Hematopoietic multipotent progenitor cell treated with erythropoietin and hydrocortisone succinate and interleukin-3 and kit ligand, for 6 days (in vitro differentiated cells): ENCODE measurements around the gene SCUBE2.
"Not testable (repeated sequence)": the region's sequence is repeated elsewhere in the genome, so short reads cannot be mapped to it uniquely, and the experiment has no call there.

Experiments
- DNase-seq: peaks from one replicate; pipeline ENCODE4 v3.0.0-alpha.2; 2015

Gene SCUBE2

GRCh38 chr11:9003573-9004182 is 87.7 kb downstream of the SCUBE2 start, which contains the start of gene NRIP3:
TSS of gene NRIP3 (minus strand) at chr11:9004001. CDS start at chr11:9003935, 66 bp downstream.
- peak; percentile 79 for DNase-seq

DNA sequence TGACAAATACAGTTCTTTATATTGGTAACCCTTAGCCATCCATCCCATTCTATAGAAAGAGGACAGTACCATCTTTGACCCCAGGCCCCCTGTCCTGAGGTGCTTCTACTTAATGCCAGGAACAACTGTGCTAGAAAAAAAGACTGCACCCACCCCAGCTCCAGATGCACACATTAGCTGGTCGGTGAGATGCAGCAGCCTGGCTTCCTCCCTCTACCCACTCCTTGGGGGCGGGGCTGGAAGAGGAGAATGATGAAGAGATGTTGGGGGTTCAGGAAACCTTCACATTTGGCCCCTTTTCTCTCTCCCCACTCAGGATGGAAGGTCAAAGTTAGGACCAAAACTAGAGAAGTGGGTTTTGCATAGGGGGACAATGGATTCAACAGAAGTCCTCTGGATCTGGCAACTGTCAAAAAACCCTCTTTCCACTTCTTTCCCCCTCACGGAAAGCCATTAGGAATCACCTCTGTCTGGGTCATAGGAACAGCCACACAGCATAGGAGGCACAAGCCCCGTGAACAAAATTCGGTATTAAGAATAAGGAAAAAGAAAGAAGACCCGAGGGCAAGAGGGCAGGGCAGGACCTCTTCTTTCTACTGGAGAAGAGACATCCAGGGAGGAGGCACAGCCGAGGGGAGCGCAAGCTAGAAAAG is 88.4 kb downstream of the SCUBE2 start:
- DNase-seq = peak; percentile 32

DNA sequence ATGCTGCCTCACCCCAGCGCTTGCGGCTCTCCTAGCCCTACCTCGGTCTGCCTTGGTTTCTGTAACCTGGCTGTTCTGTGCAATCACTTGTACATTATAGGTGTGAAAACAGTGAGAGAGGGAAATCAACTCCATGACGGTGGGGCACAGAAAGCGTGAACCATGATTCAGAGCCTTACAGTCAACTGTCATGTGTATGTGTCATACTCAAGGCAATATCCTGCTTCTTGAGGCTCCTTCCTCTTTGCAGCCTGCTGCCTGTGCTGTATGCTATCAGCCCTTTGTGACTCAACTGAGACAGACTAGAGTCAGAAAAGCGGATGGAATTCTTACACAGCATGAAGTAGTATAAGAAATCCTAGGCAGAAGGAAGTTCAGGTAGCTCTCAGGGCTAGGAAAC is 89.7 kb downstream of the SCUBE2 start:
- DNase-seq = peak; percentile 69

DNA sequence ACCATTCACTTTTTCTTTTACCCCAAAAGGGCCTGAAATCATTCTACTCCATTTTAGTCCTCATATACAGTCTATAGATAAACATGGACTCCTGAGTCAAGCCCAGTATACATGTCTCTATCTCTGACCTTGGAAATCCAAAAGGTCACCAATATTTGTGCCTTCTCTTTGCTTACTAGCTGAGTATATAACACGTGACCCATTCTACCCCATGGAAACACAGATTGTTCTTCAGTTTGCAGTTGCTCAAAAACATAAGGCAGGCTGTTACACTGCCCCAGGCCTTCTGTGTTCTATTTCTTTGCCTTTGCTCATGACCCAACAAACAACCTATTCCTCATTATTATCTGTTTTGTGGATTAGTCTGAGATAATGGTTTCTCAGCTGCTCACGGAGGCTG is 93.4 kb downstream of the SCUBE2 start:
- no peak for DNase-seq

DNA sequence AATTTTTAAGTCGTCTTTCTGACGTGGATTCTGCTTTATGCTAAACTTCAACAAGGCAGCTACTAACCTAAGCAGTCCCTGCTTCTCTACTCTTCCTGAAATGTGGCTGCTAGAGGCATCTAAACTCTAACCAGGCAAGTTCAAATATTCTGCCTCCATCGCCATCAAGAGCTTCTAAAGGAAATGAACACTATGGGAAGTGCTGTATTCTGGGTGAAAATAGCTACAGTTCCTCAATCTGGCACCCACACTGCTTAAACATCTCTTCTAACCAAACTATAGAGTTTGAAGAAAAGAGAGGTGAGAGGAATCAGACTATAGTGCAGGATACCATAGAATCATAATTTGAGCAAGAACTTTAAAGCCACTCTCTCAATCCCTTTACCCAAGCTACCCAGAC is 93.9 kb downstream of the SCUBE2 start:
- no peak for DNase-seq

DNA sequence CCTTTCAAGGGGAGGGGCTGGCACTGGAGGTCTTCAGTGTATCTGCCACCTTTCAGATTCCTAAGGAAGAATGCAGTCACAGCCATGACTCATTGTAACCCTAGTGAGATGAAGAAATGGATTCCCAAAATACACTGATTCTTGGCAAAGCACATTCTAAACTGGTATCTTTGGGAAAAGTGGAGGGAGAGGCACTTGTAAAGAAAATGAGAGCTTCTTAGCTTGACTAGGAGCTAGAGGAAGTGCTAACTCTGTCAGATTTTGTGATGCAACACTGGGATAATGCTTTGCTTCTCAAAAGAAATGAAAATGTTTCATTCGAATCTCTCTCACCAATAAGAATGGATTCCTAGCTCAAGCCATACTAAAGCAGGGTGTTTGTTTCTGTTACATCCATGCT is 101.9 kb downstream of the SCUBE2 start:
- DNase-seq = no peak

DNA sequence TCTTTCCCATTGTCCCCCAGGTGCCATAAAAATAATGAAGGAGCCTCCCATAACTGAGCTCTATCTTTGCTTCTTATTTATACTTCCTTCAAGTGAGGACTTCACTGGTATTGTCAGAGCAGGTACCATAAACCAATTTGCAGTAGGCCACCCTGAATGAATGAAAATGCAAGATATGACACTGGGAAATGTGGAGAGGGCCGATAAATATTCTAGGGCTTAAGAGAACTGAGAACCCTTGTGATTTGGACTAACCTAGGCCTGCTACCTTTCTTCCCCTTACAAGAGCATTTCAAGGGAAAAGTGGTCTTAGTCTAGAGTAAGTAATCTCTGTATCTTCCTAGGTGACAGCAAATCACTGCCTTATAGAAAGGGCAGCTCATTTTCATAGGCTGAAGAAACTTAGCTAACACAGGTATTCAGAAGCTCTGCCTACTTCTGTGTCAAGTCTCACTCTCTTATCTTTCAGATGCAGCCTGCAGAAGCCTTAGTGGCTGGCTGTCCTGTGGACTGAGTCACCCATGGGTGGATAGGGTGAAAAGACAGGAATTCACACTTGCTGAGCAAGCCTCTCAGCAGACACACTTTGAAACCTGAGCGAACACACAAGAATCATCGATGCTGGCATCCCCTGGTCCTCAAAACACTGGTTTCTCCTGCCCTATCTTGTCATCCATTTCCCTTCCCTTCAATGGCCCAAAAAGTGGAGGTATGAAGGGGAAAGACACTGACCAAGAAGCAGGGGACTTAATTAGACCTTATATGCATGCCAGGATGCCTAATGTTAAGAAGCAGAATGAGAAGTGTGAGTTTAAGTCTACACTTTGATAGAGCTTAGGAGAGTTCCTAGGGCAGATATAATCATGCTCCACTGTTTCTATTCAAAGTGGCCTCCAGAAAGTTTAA is 102.8 kb downstream of the SCUBE2 start:
- peak; percentile 85 for DNase-seq

- DNase-seq = no peak
These were observed 104.0 kb downstream of the SCUBE2 start for GRCh38 chr11:8987446-8987845.

DNA sequence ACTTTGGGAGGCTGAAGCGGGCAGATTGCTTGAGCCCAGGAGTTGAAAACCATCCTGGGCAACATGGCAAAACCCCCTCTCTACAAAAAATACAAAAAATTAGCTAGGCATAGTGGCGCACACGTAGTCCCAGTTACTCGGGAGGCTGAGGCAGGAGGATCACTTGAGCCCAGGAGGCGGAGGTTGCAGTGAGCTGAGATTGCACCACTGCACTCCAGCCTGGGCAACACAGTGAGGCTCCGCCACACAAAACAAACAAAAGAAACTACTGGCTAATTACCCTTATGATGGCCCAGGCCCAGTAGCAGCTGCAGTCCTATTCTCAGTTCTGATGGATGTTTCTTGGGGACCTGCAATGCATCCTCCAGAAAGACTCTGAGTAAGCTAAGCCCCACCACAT is 104.6 kb downstream of the SCUBE2 start:
- DNase-seq = not testable (repeated sequence)

GRCh38 chr11:8985462-8985861 is 105.9 kb downstream of the SCUBE2 start:
- DNase-seq = no peak

GRCh38 chr11:8983552-8983951 is 107.8 kb downstream of the SCUBE2 start:
- no peak for DNase-seq

DNA sequence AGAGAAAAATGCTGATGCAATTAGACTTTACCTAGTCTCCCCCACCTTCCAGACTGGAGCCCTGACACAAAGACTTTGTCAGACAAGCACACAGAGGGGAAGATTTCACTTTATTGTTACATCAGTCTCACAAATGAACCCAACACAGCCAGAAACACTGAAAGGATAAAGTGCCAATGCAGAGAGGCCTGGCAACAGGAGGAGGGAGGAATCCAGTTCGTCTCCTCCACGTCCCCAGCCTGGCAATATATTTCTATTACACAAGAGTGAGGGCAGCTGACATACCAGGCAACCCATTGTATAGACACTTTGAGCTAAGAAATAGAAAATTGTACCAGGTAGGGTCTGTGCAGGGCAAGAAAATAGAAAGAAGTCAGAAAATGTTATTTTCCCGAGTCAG is 110.9 kb downstream of the SCUBE2 start:
- DNase-seq = no peak

DNA sequence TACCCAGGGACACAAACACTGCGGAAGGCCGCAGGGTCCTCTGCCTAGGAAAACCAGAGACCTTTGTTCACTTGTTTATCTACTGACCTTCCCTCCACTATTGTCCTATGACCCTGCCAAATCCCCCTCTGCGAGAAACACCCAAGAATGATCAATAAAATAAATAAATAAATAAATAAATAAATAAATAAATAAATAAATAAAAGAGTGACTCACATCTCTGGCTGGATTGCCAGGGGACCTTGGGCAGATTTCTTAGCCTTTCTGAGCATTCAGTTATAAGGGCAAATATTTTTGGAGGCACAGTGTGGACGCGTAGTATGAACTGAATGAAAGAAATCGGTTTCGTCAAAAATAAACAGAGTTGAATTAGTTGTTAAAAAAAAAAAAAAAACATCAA is 112.0 kb downstream of the SCUBE2 start:
- not testable (repeated sequence) for DNase-seq

DNA sequence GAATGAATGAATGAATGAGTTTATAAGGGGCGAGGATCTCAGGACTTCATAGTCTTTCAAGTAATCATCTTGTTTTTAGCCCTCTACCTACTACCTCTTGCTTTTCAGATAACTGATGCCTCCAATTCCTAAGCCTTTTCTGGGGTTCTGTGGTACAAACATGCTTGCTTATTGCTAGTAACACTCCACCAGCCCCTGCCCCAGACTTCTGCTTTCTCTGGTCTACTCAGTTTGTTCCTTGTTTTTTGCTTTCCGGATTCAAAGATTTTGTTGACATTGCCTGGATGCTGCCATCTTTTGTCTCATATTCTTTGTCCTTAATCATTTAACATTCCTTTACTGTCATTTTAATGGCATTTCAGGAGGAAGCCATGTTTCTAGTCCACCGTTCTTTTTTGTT is 118.3 kb downstream of the SCUBE2 start:
- DNase-seq = no peak

GRCh38 chr11:8971924-8972316 is 119.5 kb downstream of the SCUBE2 start:
- DNase-seq = no peak

GRCh38 chr11:8971196-8971923 is 120.0 kb downstream of the SCUBE2 start:
- no peak for DNase-seq
